Measurements from ENCODE around the gene KIF23.

GRCh38 chr15:69479081-69479480, 64.9 kb downstream of the KIF23 start:
- TF ChIP-seq CTCF (IDR thresholded peaks at IDR 0.05), result no peak
- TF ChIP-seq POLR2A (IDR thresholded peaks at IDR 0.05), result no peak
- TF ChIP-seq POLR2AphosphoS5 (IDR thresholded peaks at IDR 0.05), result no peak
